ENCODE measurements around the gene TRPM5.

Gene TRPM5

DNA sequence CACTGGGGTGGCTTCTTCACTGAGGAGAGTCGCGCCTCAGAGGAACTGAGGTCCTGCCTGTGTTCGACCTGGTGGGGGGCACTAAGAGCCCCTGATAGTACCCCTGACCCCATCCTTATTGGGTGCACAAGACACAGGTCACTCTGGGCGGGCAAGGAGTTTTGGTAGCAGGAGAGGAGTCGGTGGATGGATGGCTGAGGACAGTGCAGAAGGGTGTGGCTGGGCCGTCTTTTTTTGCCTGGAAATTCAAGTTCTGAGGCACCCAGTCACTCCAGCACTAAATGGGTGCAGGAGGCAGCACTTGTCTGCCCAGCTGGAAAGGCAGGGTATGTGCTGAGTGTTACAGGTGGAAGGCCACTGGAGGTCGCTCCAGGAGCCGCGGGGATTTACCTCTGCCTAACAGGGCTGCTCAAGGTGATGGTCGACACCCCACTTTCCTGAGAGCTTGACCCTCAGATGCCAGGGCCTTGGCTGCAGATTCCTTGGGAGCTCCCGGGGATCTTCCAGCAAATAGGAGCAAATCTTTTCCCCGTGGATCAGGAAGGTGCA is 42.8 kb downstream of the TRPM5 start:
- no peak for DNase-seq

DNA sequence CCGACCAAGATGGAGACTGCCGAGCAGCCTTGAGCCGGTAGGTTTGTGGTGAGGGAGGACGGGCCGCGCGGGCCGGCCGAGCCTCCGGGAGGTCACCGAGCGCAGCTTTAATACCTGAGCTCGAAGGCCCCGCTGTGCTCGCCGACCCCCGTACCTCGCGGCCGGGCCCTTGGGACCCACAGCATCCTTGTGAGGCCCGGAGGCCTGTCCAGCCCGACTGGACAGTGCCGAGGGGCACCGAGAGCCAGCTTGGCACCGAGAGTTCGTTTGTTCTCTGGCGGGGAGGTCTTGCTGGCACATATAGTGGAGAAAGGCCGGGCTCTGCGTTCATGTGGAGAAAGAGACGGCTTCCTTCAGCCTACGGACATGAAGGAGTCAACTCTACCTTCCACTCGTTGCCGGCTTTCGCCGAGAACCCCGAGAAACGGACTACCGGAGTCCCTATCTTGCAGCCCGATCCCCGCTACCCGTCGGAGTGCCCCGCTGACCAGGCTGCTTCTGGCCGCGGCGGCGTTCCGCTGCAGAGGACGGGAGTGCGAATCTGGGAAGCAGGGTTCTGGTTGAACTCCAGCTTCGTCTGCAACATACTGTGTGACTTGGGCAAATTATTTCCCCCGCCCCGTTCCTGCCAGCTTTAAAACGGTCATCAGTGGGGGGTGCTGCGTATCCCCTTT is 43.4 kb downstream of the TRPM5 start:
- DNase-seq: no peak

DNA sequence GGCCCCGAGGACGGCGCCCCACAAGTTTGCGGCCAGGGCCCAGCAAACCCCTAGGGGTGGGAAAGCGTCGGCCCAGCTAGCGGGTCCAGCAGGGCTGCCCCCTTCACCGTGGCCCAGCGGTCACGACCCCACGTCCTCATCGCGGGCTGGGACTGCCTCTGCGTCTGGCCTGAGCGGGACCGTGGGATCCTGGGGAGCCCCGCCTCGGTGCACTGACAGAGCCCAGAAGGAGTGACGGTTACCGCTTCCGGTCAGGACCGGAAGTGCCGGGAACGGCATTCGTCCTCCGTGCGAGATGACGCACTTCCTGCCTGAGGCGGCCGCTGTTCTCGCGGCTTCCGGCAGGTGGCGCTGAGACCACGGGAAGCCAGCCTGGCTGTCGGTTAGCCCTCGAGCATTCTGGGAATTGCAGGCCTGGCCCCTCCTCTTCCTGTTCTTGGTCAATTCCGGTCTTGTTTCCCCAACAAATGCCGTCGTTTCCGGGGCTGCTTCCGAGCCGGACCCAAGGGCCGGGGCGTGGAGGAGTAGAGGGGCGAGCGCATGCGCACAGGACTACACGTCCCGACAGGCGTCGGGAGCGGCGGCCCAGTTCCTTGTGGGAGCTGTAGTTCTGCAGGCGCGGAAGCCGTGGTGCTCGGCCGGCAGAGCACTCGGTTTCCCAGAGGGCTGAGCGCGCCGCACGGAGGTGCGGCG is 44.1 kb downstream of the TRPM5 start, which contains the start of gene TSSC4:
Gene TSSC4, plus strand, starts transcription at position 682 of the 693 bp plus-strand sequence. CDS start 1,884 bp downstream, outside the sequence.
- DNase-seq: peak; percentile 100

DNA sequence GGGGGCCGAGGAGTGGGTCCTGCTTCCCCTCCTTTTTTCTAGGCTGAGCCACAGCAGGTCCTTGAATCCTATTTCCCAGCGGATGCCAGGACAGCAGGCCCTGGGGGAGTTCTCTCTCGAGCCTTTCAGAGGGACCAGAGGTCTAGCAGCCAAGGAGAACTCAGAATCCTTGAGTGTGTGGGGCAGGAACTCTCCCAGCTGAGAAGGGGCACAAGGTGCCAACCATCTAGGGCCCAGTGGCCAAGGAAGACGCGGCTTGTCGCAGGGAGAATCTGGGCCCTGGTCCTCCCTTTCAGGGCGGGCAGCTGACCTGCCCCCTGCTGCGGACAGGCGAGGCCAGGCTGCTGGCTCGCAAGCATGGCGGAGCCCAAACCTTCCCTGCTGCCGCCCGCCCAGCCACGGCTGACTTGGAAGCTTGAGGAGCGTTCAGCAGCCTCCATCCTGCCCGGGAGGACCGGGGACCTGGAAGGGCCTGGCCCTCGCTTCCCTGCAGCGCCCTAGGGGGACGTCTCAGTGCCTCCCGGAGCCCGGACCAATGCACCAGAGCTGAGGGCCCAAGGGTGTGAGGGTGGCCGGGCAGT is 44.7 kb downstream of the TRPM5 start:
- DNase-seq: no peak

DNA sequence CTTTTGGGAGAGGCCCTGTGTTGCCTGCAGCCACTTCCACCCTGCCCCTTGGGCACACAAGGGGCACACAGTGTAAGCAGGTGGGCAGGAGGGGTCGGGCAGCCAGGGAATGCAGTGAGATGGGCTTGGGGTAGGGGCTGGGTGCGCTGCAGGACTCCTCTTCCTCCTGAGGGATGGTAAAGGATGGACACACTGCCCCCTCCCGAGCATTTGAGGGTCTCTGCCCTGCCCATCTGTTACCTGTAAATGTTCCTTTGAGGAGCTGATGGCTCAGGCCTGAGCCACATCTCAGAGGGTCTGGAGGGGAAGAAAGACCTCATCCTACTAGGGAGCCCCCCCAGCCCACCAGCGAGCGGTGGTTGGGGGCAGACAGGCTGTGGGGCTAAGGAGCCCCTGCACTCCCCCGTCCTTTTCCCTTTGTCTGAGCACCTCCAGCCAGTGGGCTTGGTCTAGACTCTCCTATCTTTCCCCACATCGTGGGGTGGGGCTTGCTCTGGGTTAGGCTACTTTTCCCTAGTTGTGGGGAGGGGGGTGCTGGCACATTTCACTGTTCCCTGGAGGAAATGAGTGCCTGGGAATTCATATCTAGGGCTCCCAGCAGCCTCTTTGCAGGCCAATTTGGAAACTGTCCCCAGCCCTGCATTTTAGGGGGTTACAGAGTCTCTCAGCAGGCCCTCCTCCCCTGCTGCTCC is 45.5 kb downstream of the TRPM5 start:
- no peak for DNase-seq

DNA sequence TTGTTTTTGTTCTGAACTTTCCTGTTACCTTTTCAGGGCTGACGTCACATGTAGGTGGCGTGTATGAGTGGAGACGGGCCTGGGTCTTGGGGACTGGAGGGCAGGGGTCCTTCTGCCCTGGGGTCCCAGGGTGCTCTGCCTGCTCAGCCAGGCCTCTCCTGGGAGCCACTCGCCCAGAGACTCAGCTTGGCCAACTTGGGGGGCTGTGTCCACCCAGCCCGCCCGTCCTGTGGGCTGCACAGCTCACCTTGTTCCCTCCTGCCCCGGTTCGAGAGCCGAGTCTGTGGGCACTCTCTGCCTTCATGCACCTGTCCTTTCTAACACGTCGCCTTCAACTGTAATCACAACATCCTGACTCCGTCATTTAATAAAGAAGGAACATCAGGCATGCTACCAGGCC is 47.3 kb downstream of the TRPM5 start:
- no peak for DNase-seq

DNA sequence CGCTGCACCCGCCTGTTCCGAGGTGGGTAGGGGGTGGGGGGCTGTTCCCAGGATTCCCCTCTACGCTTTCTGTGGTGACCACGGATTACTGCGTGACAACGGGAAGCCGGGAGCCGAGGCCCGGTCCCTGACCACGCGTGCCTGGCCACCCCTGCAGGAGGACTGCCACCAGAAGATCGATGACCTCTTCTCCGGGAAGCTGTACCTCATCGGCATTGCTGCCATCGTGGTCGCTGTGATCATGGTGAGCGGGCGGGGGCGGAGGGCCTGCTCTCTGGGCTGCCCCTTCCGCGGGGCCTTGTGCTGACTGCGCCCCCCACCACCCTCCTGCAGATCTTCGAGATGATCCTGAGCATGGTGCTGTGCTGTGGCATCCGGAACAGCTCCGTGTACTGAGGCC is 47.8 kb downstream of the TRPM5 start:
- no peak for DNase-seq

DNA sequence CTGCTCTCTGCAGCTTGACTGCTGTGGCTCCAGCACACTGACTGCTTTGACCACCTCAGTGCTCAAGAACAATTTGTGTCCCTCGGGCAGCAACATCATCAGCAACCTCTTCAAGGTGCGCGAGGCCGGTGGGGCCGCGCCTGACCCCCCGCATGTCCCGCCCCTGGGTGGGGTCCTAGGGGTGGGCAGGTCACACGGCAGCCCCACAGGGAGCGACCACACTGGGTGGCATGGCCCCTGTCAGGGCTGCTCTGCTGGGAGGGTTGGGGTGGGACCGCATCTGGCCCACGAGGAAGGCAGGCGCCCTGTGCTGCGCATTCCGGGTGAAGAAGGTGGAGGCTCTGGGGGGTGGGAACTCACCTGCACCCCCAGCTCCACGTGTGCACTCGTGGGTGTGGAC is 48.5 kb downstream of the TRPM5 start:
- no peak for DNase-seq

DNA sequence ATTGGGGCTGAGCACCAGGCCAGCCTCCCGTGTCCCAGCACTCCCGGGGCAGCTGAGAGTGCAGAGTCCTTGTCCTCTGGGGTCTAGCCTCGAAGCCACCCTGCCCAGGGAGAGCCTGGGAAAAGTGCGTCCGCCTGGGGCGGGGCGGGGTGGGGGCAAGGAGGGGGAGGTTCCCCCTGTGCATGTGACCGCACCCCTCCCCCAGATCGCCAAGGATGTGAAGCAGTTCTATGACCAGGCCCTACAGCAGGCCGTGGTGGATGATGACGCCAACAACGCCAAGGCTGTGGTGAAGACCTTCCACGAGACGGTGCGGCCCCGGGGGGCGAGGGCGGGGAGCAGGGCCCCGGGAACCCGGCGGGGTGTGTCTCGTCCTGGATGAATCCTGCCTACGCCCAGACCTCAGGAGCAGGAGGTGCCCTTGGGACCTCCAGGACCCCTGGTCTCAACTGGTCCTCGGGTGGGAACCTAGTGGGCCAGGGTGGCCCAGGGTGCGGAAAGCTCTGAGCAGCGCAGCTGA is 49.0 kb downstream of the TRPM5 start:
- no peak for DNase-seq

DNA sequence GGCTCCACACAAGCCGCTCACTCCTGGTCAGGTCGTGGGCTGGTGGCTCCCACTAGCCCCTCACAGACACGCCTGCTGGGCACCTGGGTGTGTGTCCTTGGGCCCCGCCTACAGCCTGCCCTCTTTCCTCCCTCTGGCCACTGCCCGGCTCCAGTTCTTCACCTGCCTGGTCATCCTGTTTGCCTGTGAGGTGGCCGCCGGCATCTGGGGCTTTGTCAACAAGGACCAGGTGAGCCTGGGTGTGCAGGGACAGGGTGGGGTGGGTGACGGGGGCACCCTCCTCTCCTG is 49.6 kb downstream of the TRPM5 start:
- DNase-seq: no peak
